KBM-7 (cell line): Measurements from ENCODE around the gene PKN2.
A peak's percentile ranks its signal among the peaks of the same experiment; 100 is the strongest.
"Not testable (repeated sequence)": the region's sequence is repeated elsewhere in the genome, so short reads cannot be mapped to it uniquely, and the experiment has no call there.

Source experiments
- DNase-seq: peaks from one replicate; pipeline ENCODE4 v3.0.0-alpha.2; 2015
- in situ Hi-C: fragments of 300-500 bp; cut with MboI; formaldehyde crosslinking; loops from 2 replicates; pipeline ENCODE4 v1.14.3; 2020; ENCODE audit warnings: low sequenced_read_pairs, low pct_unique_long_range_greater_than_20kb, mixed read lengths

Gene PKN2

GRCh38 chr1:88670462-88670861 lies 13.6 kb upstream of the PKN2 start:
- in situ Hi-C loops = no loop called here

GRCh38 chr1:88673446-88673845 lies 10.6 kb upstream of the PKN2 start:
- no peak for DNase-seq
- in situ Hi-C loops = no loop called here

More at GRCh38 chr1:88670462-88670861, 13.6 kb upstream of the PKN2 start:
- DNase-seq = no peak

GRCh38 chr1:88678405-88678804 lies 5.7 kb upstream of the PKN2 start:
- DNase-seq = no peak
- in situ Hi-C loops = no loop called here

- DNase-seq = no peak
- in situ Hi-C loops = no loop called here
Measured at GRCh38 chr1:88680471-88680870, 3.6 kb upstream of the PKN2 start.

GRCh38 chr1:88680911-88681622 lies 3.0 kb upstream of the PKN2 start:
- in situ Hi-C loops = no loop called here
- DNase-seq = no peak

GRCh38 chr1:88684482-88685258 lies 597 bp downstream of the PKN2 start:
- DNase-seq = peak; percentile 80
- in situ Hi-C loops = no loop called here

GRCh38 chr1:88685259-88685620 lies 1.2 kb downstream of the PKN2 start:
- in situ Hi-C loops = no loop called here
- no peak for DNase-seq

GRCh38 chr1:88691540-88691939 lies 7.5 kb downstream of the PKN2 start:
- no peak for DNase-seq
- in situ Hi-C loops = no loop called here

GRCh38 chr1:88695781-88696180 lies 11.7 kb downstream of the PKN2 start:
- no peak for DNase-seq
- in situ Hi-C loops = no loop called here

GRCh38 chr1:88697503-88697902 lies 13.4 kb downstream of the PKN2 start:
- no peak for DNase-seq
- in situ Hi-C loops = no loop called here

- in situ Hi-C loops = no loop called here
- no peak for DNase-seq
Measured at GRCh38 chr1:88698140-88698539, 14.1 kb downstream of the PKN2 start.

GRCh38 chr1:88698764-88699163 lies 14.7 kb downstream of the PKN2 start:
- in situ Hi-C loops = no loop called here
- no peak for DNase-seq

GRCh38 chr1:88700425-88701013 lies 16.4 kb downstream of the PKN2 start:
- DNase-seq = no peak
- in situ Hi-C loops = no loop called here

- DNase-seq = peak; percentile 71
- in situ Hi-C loops = no loop called here
Measured at GRCh38 chr1:88701275-88701674, 17.2 kb downstream of the PKN2 start.

- in situ Hi-C loops, DNase-seq: not testable (repeated sequence)
Measured at GRCh38 chr1:88701793-88702192, 17.7 kb downstream of the PKN2 start.

- in situ Hi-C loops = no loop called here
- no peak for DNase-seq
Measured at GRCh38 chr1:88708011-88708410, 23.9 kb downstream of the PKN2 start.

- in situ Hi-C loops, DNase-seq: not testable (repeated sequence)
Measured at GRCh38 chr1:88712907-88713306, 28.8 kb downstream of the PKN2 start.

- DNase-seq, in situ Hi-C loops: not testable (repeated sequence)
Measured at GRCh38 chr1:88716571-88716970, 32.5 kb downstream of the PKN2 start.

- in situ Hi-C loops = no loop called here
Measured at GRCh38 chr1:88722492-88722891, 38.4 kb downstream of the PKN2 start.

GRCh38 chr1:88726697-88727096 lies 42.6 kb downstream of the PKN2 start:
- in situ Hi-C loops = no loop called here
- peak; percentile 45 for DNase-seq

More at GRCh38 chr1:88722492-88722891, 38.4 kb downstream of the PKN2 start:
- no peak for DNase-seq
